Islet precursor cell (in vitro differentiated cells): Measurements from ENCODE around the gene ACAD11.

ENCODE experiments used
- DNase-seq: peaks from one replicate; pipeline ENCODE4 v3.0.0-alpha.2; 2018

The ACAD11 gene

DNA sequence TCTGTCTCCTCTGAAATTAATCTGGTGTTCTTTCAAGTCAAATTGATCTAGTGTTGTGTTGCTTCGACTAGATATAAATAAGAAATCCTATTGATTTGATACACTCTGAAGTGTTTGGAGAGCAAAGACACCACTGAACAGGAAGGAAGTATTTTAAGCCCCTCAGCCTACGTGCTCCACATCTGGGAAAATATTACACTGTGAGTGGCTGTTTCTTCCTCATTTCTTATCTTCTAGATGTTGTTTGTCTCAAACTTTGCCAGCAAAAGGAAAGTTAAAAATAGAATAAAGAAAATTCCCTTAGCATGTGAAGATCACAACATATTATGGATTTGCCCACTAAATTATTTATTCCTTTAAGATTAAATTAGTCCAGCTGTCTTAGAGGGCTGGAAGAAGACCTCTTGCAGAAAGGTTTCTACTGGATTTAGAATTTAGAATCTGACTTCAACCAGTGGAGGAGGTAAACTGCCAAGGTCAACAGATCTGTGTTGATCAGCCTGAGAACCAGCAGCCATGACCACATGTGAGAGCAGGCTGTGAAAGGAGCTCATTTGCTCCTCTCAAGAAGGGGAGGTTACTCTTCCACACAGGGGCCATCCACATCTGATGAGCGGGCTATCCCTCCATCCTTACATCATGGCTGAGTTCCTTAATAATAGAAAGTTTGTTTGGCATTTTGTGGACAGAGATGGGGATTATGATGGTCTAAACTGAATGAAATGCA, 108.9 kb downstream of the ACAD11 start:
- no peak for DNase-seq

DNA sequence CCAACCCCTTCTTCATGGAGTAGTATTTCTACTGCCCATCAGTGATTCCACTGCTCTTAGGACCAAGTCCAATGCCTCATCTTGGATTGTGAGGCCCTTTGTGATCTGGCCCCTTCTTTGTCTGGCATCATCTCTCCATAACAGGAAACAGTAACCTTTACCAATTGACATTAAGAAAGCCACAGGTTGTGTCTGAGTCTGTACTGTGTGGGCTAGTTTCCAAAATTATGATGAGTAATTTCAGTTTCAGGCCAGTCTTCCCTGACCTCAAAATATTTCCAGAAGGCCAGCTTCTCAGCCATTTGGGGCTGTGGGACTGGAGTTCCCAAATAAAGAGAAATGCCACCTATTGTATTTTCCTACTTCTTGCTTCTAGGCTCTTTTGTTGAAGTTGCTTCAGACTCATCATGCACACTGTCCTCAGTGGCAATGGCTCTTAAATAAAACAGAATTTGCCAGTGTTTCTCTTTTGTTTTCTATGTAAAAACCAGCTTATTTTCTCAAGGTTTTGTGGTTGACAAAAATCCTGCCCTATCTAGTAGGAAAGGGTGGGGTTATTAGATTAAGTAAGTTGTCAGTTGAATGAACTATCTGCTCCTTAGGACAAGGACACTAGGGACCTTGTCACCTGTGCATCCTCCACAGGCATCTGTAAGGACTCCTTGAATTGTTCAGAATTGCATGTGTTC, 109.6 kb downstream of the ACAD11 start:
- no peak for DNase-seq

DNA sequence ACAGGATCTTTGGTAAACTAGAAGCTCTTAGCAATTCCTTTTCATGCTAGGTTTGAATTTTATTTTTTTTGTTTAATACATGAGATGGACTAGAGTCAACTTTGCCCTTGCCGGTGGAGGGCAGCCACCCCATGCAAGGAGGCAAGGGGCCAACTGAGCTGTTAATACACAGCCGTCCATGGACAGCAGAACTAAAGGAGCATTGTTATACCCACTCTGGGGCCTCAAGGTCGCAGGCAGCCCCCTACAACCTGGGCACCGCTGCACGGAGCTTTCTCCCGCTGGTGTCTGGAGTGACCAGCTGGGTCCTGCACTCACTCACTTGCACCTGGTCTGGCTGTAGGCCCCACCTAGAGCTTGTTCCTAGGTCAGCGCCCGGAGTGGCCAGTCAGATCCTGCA, 110.4 kb downstream of the ACAD11 start:
- DNase-seq, result no peak

DNA sequence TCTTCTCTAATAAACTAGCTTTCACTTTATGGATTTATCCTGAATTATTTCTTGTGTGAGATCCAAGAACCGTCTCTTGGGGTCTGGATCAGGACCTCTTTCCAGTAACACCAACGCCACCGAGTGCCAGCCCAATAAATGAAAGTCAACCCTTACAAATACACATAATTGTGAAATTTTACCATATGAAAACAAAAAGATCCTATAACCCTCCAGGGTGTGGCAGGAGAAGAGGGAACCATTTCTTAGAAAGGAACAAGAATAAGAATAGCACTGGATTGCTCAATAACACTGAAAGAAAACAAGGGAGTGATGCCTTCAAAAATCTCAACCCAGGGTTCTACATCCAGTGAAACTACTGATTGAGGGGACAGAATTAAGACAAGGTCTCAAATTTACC, 114.1 kb downstream of the ACAD11 start:
- DNase-seq, result no peak

DNA sequence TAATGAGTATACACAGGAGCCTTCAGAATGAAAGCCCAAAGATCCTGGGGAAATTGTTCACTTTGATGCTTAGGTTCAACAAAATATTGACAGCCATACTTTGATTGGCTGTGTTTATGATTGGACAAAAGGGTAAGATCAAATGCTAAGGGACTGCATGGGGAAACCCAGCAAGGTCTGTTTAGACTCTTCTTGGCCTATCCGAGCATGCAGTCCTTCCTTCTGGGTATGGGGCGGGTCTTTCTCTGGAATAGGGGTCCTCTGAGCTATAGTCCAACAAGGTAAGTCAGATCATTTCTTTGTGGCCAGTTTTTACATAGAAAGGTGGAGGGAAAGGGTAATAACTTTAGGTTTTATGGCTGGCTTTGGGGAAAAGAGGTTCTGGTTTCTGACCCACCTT, 115.5 kb downstream of the ACAD11 start:
- no peak for DNase-seq

DNA sequence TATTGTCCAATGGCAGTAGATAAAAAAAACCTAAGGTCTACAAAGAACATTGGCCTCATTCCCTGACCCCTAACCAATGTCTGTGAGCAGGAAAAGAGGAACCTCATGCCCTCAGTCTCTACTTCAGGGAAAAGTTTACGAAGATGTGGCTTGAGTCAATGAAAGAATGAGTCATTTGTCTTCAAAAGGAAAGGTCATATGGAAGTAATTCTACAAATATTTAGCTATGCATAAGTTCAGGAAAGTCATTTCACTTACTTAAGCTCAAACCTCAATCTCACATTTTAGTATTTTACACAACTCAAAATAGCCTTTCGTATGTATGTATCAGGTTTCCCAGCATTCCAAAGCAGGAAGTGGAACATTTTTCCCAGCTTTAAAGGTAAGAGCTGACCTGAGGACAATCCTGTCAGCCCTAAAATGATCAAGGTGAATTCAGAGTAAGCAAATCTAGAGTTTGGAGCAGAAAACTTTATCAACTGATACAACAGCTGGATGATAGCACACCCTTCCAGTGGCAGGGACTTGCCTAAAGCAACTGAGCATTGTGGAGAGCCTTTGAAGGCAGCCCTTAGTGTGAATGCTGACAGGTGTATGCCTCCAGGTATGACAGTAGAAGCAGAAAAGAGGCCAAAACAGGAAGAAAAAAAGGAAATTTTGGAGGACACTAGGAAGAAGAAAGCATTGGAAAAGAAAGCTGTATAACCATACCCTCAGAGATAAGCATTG, 116.4 kb downstream of the ACAD11 start:
- DNase-seq, result no peak

DNA sequence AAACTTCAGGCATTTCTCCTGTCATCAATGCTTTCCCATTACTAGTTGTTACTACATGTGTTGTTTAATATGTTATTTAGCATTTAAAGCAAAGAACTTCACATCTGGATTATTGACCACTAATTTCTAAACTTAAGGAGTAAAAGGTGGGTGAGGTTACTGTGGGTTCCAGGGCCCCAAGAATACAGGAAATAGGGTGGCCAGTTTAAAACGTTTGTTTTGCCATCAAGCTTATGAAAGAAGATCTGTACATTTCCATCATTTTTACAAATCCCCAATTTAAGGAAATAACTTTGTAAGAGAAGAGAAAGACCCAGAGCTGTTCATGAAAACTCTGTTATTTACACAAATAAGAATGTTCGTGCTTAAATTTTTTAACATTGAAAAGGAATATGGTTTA, 117.0 kb downstream of the ACAD11 start:
- DNase-seq, result no peak

DNA sequence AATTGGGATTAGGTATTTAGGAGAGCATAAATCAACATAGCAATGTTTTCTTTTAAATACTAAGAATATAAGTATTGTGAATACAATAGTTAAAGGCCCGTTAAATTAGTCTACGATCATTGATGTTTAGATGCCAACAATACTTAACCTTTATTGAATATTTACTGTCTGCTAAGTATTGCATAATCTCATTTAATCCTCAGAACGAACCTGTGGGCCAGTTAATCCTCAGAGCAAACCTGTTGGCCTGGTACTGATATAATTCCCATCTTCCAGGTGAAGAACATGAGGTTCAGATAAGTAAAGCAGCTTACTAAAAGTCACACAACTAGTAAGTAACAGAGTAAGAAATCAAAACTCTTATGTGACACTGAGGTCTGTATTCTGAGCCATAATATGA, 119.9 kb downstream of the ACAD11 start:
- DNase-seq, result no peak

DNA sequence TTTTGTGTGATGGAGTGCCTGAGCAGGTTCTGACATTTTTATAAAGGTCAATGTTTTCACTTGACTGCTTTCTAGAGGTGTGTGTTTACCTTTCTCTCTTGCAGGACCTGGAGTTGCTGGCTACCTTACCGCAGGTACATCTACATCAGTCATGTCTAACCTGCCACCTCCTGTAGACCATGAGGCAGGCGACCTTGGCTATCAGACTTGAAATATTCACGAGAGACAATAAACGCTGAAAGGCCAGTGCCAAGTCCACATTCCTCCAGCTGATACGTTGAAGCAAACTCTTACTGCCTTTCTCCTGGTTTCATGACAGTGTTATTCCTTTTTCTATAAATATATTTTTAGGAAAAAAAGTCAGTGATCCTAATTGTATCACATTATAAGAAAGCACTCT, 121.5 kb downstream of the ACAD11 start:
- DNase-seq, result no peak

DNA sequence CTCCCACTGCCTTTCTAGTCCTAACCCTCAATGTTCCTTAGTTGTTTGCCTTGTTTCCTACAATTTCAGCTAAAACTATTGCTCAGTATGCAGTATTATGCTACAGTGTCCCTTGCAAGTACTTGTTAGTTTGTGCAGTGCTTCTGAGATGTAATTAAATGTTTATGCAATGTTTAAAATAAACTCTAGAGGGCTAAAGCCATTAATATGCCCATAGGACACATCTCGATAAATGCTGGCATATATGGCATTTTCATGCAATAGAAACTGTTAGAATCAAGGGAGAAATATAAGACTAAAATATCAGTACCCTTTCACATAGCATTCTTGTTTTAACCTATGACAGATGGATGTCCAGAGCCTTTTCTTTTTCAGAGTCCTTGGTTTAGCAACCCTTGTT, 122.3 kb downstream of the ACAD11 start:
- no peak for DNase-seq

DNA sequence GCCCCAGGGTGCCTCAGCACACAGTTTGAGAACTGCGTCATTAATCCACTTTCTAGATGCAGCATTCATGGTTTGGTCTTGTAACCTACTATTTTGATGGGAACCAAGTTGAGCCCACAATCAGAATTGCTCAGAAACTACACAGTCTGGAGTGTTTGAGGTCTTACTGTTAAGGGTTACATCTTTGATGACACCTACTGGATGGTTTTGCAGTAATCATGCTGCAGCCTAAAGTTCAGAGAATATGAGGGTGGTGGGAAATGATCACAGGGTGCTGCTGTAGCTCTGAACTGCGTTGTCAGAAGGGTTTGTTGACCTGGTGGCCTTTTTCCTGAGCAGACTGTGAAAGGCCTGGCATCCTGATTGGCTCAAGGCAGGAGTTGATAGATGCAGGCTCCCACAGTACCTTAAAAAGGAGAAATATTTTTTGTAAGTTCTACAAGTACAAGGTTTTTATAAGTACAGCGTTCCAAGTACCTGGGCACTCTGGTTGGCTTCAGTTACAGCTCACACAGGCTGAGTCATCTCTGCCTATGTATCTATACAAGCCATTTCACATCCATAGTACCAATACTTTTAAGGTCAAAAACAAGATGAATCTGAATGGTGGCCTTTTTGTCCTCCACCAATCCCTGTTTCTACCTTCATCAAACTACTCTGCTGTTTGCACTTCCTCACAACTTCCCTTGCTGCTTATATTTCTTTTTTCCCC, 123.0 kb downstream of the ACAD11 start:
- DNase-seq, result no peak

DNA sequence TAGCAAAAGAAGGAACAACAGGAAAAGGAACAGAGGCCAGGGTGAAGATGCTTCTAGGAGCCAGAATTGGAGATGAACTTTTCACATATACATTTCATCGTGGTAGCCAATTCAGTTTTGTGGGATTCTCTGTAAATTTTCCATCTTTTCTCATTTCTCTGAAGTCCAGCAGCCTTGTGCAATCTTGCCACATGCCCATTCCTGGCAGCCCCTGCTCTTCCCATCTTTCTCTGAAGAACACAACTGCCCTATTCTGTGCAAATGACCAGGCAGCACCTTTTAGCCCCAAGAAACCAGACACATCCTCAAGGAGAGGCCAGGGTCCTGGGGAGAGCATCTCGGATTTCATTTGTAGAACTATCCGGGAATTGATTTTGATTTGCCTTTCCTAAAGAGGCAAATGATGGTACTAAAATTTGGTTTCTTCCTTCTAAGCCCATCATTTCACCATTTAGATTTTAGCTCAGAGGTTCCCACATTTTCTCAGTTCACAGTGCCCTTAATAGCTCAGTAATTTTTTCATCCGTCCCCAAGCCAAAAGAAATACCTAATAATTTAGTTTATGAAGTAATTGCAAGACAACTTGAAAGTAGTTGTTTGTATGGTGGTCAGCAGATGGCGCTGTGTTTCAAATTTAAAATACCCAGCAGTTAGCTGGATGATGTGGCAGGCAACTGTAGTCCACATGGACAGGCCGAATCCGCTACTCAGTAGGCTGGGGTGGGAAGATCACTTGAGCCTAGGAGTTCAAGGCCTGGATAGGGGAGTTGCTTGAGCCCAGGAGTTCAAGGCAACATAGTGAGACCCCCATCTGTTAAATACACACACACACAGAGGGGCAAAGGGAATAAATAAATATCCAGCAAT, 123.8 kb downstream of the ACAD11 start:
- peak; percentile 74 for DNase-seq

DNA sequence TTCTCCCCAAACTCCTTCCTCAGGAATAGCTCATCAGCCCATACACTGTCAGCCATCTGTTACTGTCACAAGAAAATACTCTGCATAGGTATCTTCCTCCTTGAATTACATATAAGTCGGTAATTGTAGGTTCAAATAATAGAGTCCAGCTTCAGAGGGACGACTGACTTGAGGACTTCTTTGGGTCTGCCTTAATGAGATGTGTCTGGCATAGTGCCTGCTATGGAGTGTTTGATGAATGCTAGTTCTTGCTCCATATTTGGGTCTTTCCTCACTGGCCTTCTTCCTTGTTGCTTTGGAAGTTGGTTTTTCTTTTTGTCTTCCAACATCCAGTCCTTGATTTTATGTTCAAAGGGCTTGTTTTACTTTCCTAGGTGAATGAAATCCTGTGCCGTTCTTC, 129.0 kb downstream of the ACAD11 start:
- DNase-seq, result no peak

DNA sequence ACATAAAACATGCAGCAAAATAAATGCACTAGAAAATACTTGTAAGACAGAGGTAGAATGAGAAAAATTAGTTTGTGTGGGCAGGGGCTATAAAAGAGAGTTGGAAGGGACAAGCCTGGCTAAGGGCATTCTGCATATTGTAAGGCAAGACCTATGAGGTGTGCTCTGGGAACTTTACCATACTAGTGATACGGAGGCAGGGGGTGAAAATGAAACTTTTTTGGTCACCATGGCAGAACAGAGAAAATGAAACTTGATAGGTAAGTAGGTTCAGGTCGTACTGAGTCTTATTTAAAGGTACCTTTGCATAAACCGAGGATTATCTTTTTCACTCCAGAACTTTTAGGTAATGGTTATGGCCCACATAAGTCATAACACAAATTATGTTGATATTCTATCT, 137.3 kb downstream of the ACAD11 start:
- DNase-seq, result no peak

DNA sequence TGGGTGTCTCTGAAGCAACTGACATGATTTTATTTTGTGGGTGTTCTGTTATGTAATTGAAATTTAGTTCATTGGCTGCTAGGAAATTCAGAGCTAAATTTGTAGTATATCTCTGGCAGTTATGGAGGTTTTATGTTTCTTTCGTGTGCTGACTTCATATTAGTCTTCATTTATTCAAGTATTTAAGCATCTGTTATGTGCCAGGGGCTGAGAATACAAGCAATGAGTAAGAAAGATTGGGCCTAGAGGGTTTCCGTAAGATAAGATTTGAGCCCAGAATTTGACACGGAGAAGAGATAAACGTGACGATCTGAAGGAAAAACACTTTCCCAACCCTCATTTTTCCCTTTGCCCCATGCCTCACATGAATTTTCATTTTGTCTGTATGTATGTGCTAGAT, 137.7 kb downstream of the ACAD11 start:
- DNase-seq, result no peak

DNA sequence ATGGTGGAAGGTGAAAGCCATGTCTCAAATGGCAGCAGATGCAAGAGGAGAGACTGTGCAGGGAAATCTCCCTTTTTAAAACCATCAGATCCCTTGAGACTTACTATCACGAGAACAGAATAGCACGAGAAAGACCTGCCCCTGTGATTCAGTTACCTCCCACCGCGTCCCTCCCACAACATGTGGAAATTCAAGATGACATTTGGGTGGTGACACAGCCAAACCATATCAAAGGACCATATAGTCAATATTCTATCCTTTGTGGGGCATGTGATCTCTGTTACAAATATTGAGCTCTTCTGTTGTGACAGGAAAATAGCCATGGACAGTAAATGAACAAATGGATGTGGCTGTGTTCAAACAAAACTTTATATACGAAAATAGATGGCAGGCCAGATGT, 139.7 kb downstream of the ACAD11 start:
- no peak for DNase-seq

DNA sequence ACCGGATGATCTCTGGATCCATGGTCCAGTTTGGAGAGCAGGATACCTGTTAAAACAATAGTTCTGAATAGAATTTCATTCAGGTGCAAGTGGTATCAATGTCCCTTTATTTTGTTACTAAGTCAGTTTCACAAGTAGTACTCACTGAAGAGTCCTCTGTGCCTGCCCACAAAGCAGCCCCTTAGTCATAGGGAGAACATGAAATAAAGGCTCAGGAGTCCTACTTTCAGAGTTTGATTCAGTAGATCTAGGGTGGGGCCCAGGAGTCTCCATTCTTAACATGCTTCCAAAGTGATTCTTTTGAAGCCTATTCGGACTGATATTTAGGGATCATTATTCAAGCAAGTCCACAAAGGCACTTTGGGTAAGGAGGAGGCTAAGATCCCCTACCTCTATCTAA, 142.3 kb downstream of the ACAD11 start:
- no peak for DNase-seq

DNA sequence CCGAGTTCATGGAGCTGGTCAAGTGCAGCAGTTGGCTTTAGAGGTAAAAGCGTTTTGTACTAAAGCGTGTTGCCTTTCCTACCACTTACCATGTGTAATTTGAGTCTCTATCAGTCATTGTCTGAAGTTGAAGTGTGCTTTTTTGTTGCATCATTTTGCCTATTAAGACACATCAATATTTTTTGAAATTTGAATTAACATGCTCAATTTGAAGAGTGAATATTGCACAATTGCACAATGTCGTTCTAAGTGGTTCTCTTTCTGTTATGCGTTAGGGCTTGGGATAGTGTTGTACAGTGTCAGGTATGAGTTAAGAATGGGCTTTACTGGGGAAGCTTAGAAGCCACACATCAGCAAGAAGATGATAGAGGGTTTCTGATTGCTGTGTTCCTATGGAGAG, 146.6 kb downstream of the ACAD11 start:
- no peak for DNase-seq

DNA sequence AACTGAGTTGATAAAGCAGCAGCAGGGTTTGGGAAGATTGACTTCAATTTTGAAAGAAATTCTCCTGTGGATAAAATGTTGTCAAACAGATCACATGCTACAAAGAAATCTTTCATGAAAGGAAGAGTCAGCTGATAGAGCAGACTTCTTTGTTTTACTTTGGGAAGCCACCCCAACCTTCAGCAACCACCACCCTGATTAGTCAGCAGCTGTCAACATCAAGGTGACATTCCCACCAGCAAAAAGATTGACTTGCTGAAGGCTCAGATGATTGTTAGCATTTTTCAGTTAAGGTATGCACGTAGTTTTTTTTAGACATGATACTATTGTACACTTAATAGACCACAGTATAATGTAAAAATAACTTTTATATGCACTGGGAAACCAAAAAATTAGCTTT, 150.1 kb downstream of the ACAD11 start:
- DNase-seq, result no peak

DNA sequence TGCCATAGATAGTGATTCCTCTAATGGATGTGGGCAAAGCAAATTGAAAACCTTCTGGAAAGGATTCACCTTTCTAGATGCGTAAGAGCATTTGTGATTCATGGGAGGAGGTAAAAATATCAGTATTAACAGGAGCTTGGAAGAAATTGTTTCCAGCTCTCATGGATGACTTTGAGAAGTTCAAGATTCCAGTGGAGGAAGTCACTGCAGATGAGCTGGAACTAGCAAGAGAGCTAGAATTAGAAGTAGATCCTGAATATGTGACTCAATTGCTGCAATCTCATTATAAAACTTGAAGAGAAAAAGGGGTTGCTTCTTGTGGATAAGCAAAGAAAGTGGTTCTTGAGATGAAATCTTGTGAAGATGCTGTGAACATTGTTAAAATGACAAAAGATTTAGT, 150.5 kb downstream of the ACAD11 start:
- no peak for DNase-seq
